Ovary (tissue), 3 donors: ENCODE data around the gene CLNK.

Experiments
- CTCF ChIP-seq, 3 donors: fragments of 450-650 bp in 2 of 3; fragments of 200-600 bp in 1 of 3; IDR thresholded peaks; one replicate each; pipeline versions ENCODE4 v1.5.1 to v1.8.0; 2016 to 2022; ENCODE audit warnings: antibody characterized with exemption in 3 of 3, mild to moderate bottlenecking in 1 of 3
- EP300 ChIP-seq: sonication (generic); formaldehyde crosslinking; IDR thresholded peaks from one replicate; pipeline ENCODE4 v1.6.1; 2017; ENCODE audit warnings: antibody characterized with exemption
- POLR2A ChIP-seq: fragments of 450-650 bp; IDR thresholded peaks from one replicate; pipeline ENCODE4 v1.6.1; 2017; ENCODE audit warnings: antibody characterized with exemption, mild to moderate bottlenecking, moderate library complexity
- donor health status: DM: no; HTN: no; CAD: no.

GRCh38 chr4:10687526-10687925, 3.0 kb upstream of the CLNK start:
- TF ChIP-seq EP300 (no peak), CTCF (IDR thresholded peaks at IDR 0.05) (no peak), POLR2A (no peak)
